Astrocyte (in vitro differentiated cells and primary cell): ENCODE results near the gene SNX32. TPM values are rescaled to one million over a fixed set of nuclear protein-coding genes. Genes with fewer than 3 reads are reported as not detected.
A peak's percentile ranks its signal among the peaks of the same experiment; 100 is the strongest.

ENCODE experiments used
- DNase-seq: peaks from one replicate; pipeline ENCODE4 v3.0.0-alpha.2; 2010; ENCODE audit warnings: low read depth
- FAIRE-seq: peaks from 2 replicates; lab custom pipeline; 2011; peaks lifted over from hg19 to GRCh38; lab: Jason Lieb, UNC
- H2AFZ ChIP-seq: 2 replicates; pipeline ENCODE4 v1.6.0; 2012; ENCODE audit warnings: low read depth, low read length, inconsistent platforms
- H3K27ac ChIP-seq: 2 replicates; pipeline ENCODE4 v1.5.1; 2011; ENCODE audit warnings: low read depth, low read length, inconsistent platforms
- H3K27me3 ChIP-seq: 2 replicates; pipeline ENCODE4 v1.6.0; 2011; ENCODE audit warnings: low read length, inconsistent platforms; ENCODE audit not compliant: insufficient read depth
- H3K36me3 ChIP-seq: 2 replicates; pipeline ENCODE4 v1.5.1; 2011; ENCODE audit warnings: low read length, inconsistent platforms; ENCODE audit not compliant: insufficient read depth
- H3K4me1 ChIP-seq: 2 replicates; pipeline ENCODE4 v1.5.1; 2011; ENCODE audit warnings: low read length, inconsistent platforms; ENCODE audit not compliant: insufficient read depth
- H3K4me2 ChIP-seq: 2 replicates; pipeline ENCODE4 v1.6.0; 2012; ENCODE audit warnings: low read length, inconsistent platforms
- H3K4me3 ChIP-seq: 2 replicates; pipeline ENCODE4 v1.5.1; 2011; ENCODE audit warnings: low read depth, mild to moderate bottlenecking, low read length, inconsistent platforms; ENCODE audit not compliant: insufficient read depth
- H3K79me2 ChIP-seq: 2 replicates; pipeline ENCODE4 v1.6.0; 2012; ENCODE audit warnings: mild to moderate bottlenecking, low read length, inconsistent platforms; ENCODE audit not compliant: insufficient read depth
- H3K9ac ChIP-seq: 2 replicates; pipeline ENCODE4 v1.6.0; 2012; ENCODE audit warnings: mild to moderate bottlenecking, low read length, inconsistent platforms
- H3K9me3 ChIP-seq: 2 replicates; pipeline ENCODE4 v1.5.1; 2012; ENCODE audit warnings: low read depth, mild to moderate bottlenecking, low read length, inconsistent platforms; ENCODE audit not compliant: insufficient read depth
- H4K20me1 ChIP-seq: 2 replicates; pipeline ENCODE4 v1.6.0; 2012; ENCODE audit warnings: low read length, inconsistent platforms; ENCODE audit not compliant: insufficient read depth
- H3K27ac Mint-ChIP-seq: one replicate; pipeline ENCODE4 v1.8.0; 2021; ENCODE audit warnings: mild to moderate bottlenecking, mixed read lengths; ENCODE audit not compliant: unreplicated experiment
- H3K27me3 Mint-ChIP-seq: one replicate; pipeline ENCODE4 v1.8.0; 2021; ENCODE audit warnings: low read depth, mixed read lengths; ENCODE audit not compliant: unreplicated experiment
- H3K36me3 Mint-ChIP-seq: one replicate; pipeline ENCODE4 v1.8.0; 2021; ENCODE audit warnings: low read depth, mixed read lengths; ENCODE audit not compliant: unreplicated experiment
- H3K4me1 Mint-ChIP-seq: one replicate; pipeline ENCODE4 v1.8.0; 2021; ENCODE audit warnings: low read depth, mixed read lengths; ENCODE audit not compliant: unreplicated experiment
- H3K4me3 Mint-ChIP-seq: one replicate; pipeline ENCODE4 v1.8.0; 2021; ENCODE audit warnings: mild to moderate bottlenecking, moderate library complexity, mixed read lengths; ENCODE audit not compliant: unreplicated experiment
- H3K9me3 Mint-ChIP-seq: one replicate; pipeline ENCODE4 v1.8.0; 2021; ENCODE audit warnings: mild to moderate bottlenecking, mixed read lengths; ENCODE audit not compliant: unreplicated experiment
- CTCF ChIP-seq: IDR thresholded peaks from 2 replicates; pipeline ENCODE4 v1.5.1; 2011; ENCODE audit warnings: low read depth, mild to moderate bottlenecking, inconsistent platforms, low read length, moderate library complexity; ENCODE audit not compliant: insufficient read depth
- EZH2 ChIP-seq: IDR thresholded peaks from 2 replicates; pipeline ENCODE4 v1.6.1; 2012; ENCODE audit warnings: mild to moderate bottlenecking, low read length, inconsistent platforms; ENCODE audit not compliant: insufficient read depth
- total RNA-seq: library from RNA; stranded (reverse); gene quantifications from 2 replicates; pipeline ENCODE4 v1.2.1, GENCODE V29; 2021

The SNX32 gene
- total RNA-seq, 1 donor from 2014 or later, result 1.2 TPM

- DNase-seq, result no peak
- peaks cover 14% of the 10 kb centered on the region for H3K36me3 Mint-ChIP-seq
- Histone ChIP-seq H2AFZ (no peak overlapping the region), H3K27ac (no peak overlapping the region), H3K36me3 (peaks cover 14% of the 10 kb centered on the region), H4K20me1 (peaks cover 41% of the 10 kb centered on the region), H3K79me2 (peaks cover 36% of the 10 kb centered on the region), H3K4me1 (peaks cover 29% of the 10 kb centered on the region), H3K9ac (no peak overlapping the region), H3K9me3 (no peaks in the 10 kb centered on the region), H3K27me3 (no peaks in the 10 kb centered on the region), H3K4me3 (no peak overlapping the region), H3K4me2 (no peak overlapping the region)
- H3K4me1 Mint-ChIP-seq, result peaks cover 10% of the 10 kb centered on the region
- no peak for TF ChIP-seq CTCF
- no peak for TF ChIP-seq EZH2
- no peak overlapping the region for H3K27ac Mint-ChIP-seq
- no peaks in the 10 kb centered on the region for H3K9me3 Mint-ChIP-seq
- no peaks in the 10 kb centered on the region for H3K27me3 Mint-ChIP-seq
- FAIRE-seq, result no peak
- peak overlapping the region; percentile 45 for H3K4me3 Mint-ChIP-seq
Measured at GRCh38 chr11:65883058-65883761, 49.4 kb downstream of the SNX32 start.

- Histone ChIP-seq H3K36me3 (peaks cover 14% of the 10 kb centered on the region), H2AFZ (no peak overlapping the region), H3K27me3 (no peaks in the 10 kb centered on the region), H3K27ac (no peak overlapping the region), H3K9me3 (no peaks in the 10 kb centered on the region), H3K4me3 (no peak overlapping the region), H3K9ac (no peak overlapping the region), H3K79me2 (peaks cover 36% of the 10 kb centered on the region), H3K4me1 (peaks cover 35% of the 10 kb centered on the region), H4K20me1 (peaks cover 41% of the 10 kb centered on the region), H3K4me2 (no peak overlapping the region)
- Mint-ChIP-seq H3K27me3 (no peaks in the 10 kb centered on the region), H3K9me3 (no peaks in the 10 kb centered on the region), H3K4me3 (peak overlapping the region; percentile 34), H3K27ac (peak overlapping the region; percentile 27), H3K36me3 (peaks cover 14% of the 10 kb centered on the region), H3K4me1 (peaks cover 13% of the 10 kb centered on the region)
- no peak for FAIRE-seq
- no peak for DNase-seq
- TF ChIP-seq CTCF (no peak), EZH2 (no peak)
Measured at GRCh38 chr11:65883786-65884715, 50.3 kb downstream of the SNX32 start.
